Neural cell (in vitro differentiated cells): ENCODE data around the gene ANTXR1.

ENCODE experiments used
- CTCF ChIP-seq: fragments of 450-650 bp; IDR thresholded peaks from 2 replicates; pipeline ENCODE4 v1.5.1; 2014; ENCODE audit warnings: antibody characterized with exemption, mild to moderate bottlenecking, moderate library complexity; ENCODE audit not compliant: poor library complexity, severe bottlenecking
- EP300 ChIP-seq: fragments of 450-650 bp; conservative IDR thresholded peaks from 2 replicates; pipeline ENCODE4 v1.6.1; 2014; ENCODE audit warnings: antibody characterized with exemption, mild to moderate bottlenecking, moderate library complexity; ENCODE audit not compliant: poor library complexity, severe bottlenecking
- EZH2 ChIP-seq: fragments of 200-600, 300-800 bp; shearing (Covaris generic), sonication (generic); IDR thresholded peaks from 2 replicates; pipeline ENCODE4 v1.6.1; 2014; ENCODE audit warnings: antibody characterized with exemption, low read length, borderline replicate concordance, mild to moderate bottlenecking; ENCODE audit not compliant: insufficient read depth, poor library complexity, severe bottlenecking
- MXI1 ChIP-seq: fragments of 450-650 bp; conservative IDR thresholded peaks from 2 replicates; pipeline ENCODE4 v1.6.1; 2014; ENCODE audit warnings: antibody characterized with exemption, mild to moderate bottlenecking; ENCODE audit not compliant: poor library complexity, severe bottlenecking
- REST ChIP-seq: IDR thresholded peaks from 2 replicates; pipeline ENCODE4 v1.6.1; 2012; ENCODE audit warnings: borderline replicate concordance

GRCh38 chr2:69226903-69227302, 213.9 kb downstream of the ANTXR1 start:
- TF ChIP-seq CTCF (no peak), EZH2 (no peak), EP300 (no peak), MXI1 (no peak), REST (no peak)
